Measurements from ENCODE around the gene STX3. TPM values are rescaled to one million over a fixed set of nuclear protein-coding genes. Genes with fewer than 3 reads are reported as not detected.

Gene STX3
- total and polyA plus RNA-seq, 2 of the 4 experiments (the other 2 are of a cell fraction) = 5.0 to 5.4 TPM

- no peak for ATAC-seq (ENCODE audit: low read depth)
- H3K9me1 ChIP-seq (ENCODE audit: insufficient read depth, low read length) = no peaks in the 10 kb centered on the region
- no peak overlapping the region for H3K23ac ChIP-seq (ENCODE audit: low read depth, low read length)
- no peak overlapping the region for H3K14ac ChIP-seq (replicated peaks; ENCODE audit: low read depth, low read length)
- no peak overlapping the region for H3K56ac ChIP-seq (ENCODE audit: extremely low read depth, insufficient read depth, low read length)
- no peak overlapping the region for H2AK9ac ChIP-seq (replicated peaks; ENCODE audit: low read depth, low read length, poor library complexity)
- no peak overlapping the region for H3K18ac ChIP-seq (ENCODE audit: low read depth, low read length)
- H2BK15ac ChIP-seq (ENCODE audit: low read depth, low read length) = no peak overlapping the region
- H3K4ac ChIP-seq (ENCODE audit: low read depth, low read length) = no peak overlapping the region
- H2BK20ac ChIP-seq (ENCODE audit: low read depth, low read length) = no peak overlapping the region
- H3K9ac ChIP-seq (ENCODE audit: low read depth, low read length) = no peak overlapping the region
- WGBS, 2 experiments (ENCODE audit: extremely low coverage in 2 of 2, insufficient read length in 1 of 2) = 47% methylated on average over 3 of the region's 12 CpGs; no CpG with 5 or more reads in 1 of the 2 experiments
- H2BK120ac ChIP-seq (ENCODE audit: low read depth, low read length) = no peak overlapping the region
- H2BK5ac ChIP-seq (ENCODE audit: low read depth, low read length, poor library complexity, severe bottlenecking) = no peak overlapping the region
- H4K91ac ChIP-seq (ENCODE audit: insufficient read depth, low read depth, low read length) = no peak overlapping the region
- DNase-seq = no peak
- no peaks in the 10 kb centered on the region; the same call in 1 of the 2 replicates for H3K27me3 ChIP-seq (ENCODE audit: control insufficient read depth, insufficient read depth, low read length)
- TF ChIP-seq RFX5 (IDR thresholded peaks at IDR 0.05; ENCODE audit: low read depth, low read length) = no peak
- no peak for TF ChIP-seq CEBPB (IDR thresholded peaks at IDR 0.05; ENCODE audit: low read depth, low read length)
- no peak for TF ChIP-seq BHLHE40 (IDR thresholded peaks at IDR 0.05; ENCODE audit: low read depth, low read length)
- no peak for TF ChIP-seq MAZ (IDR thresholded peaks at IDR 0.05; ENCODE audit: borderline replicate concordance, low read depth, low read length)
- TF ChIP-seq CHD1 (IDR thresholded peaks at IDR 0.05; ENCODE audit: low read depth, low read length) = no peak
- TF ChIP-seq MAFK (IDR thresholded peaks at IDR 0.05; ENCODE audit: low read depth, low read length) = no peak
- TF ChIP-seq RCOR1 (IDR thresholded peaks at IDR 0.05; ENCODE audit: insufficient replicate concordance, low read length) = no peak
- no peak for TF ChIP-seq MXI1 (IDR thresholded peaks at IDR 0.05; ENCODE audit: borderline replicate concordance, low read depth, low read length)
- no peak for TF ChIP-seq CTCF (conservative IDR thresholded peaks at IDR 0.05; ENCODE audit: low read depth, low read length)
- no peak for TF ChIP-seq RAD21 (IDR thresholded peaks at IDR 0.05; ENCODE audit: low read length)
- no peak for TF ChIP-seq SMC3 (IDR thresholded peaks at IDR 0.05; ENCODE audit: low read depth, low read length)
- no peak for TF ChIP-seq POLR2A (IDR thresholded peaks at IDR 0.05; ENCODE audit: low read depth, low read length)
- no peak for TF ChIP-seq NFE2L2 (IDR thresholded peaks at IDR 0.05; ENCODE audit: low read depth, low read length)
- dilution Hi-C loops (cut with HindIII; ENCODE audit: low sequenced_read_pairs, unreplicated experiment) (no loop called here), in situ Hi-C loops (cut with MboI; ENCODE audit: low sequenced_read_pairs) (loop anchor here (25.0 kb wide), 1 partner anchor 345 kb away; the partner anchor contains the start of gene MS4A6A), intact Hi-C loops (cut with micrococcal nuclease) (no loop called here)
- H4K8ac ChIP-seq (ENCODE audit: low read depth in 2 of 2, low read length in 2 of 2) = no peak overlapping the region
- no peak overlapping the region for H2AFZ ChIP-seq (replicated peaks; ENCODE audit: low read length, poor library complexity)
- H3K4me1 ChIP-seq (ENCODE audit: control insufficient read depth, insufficient read depth, low read length) = no peaks in the 10 kb centered on the region
- H4K20me1 ChIP-seq (ENCODE audit: insufficient read depth, low read length) = no peaks in the 10 kb centered on the region
- ChIA-PET POLR2A (ENCODE audit: unreplicated experiment) (no interaction called here), CTCF (no interaction called here)
- H3K79me1 ChIP-seq (ENCODE audit: low read depth in 1 of 2, low read length in 2 of 2) = no peaks in the 10 kb centered on the region
- no peak overlapping the region for H3K4me3 ChIP-seq (ENCODE audit: insufficient read depth, low read depth, low read length)
- no peak overlapping the region for H3K4me2 ChIP-seq (ENCODE audit: low read depth, low read length)
- no peak overlapping the region for H4K5ac ChIP-seq (ENCODE audit: low read depth, low read length)
- BruUV-seq (replicated peaks) = no TSS peak
- H3K9me3 ChIP-seq (ENCODE audit: control insufficient read depth, insufficient read depth, low read length) = no peaks in the 10 kb centered on the region
- H3K27ac ChIP-seq (ENCODE audit: insufficient read depth, low read length) = no peak overlapping the region
- no peaks in the 10 kb centered on the region for H3K36me3 ChIP-seq (ENCODE audit: control insufficient read depth, insufficient read depth, low read length)
- no peak overlapping the region for H2AK5ac ChIP-seq (ENCODE audit: low read depth, low read length)
These were observed 87.1 kb downstream of the STX3 start for GRCh38 chr11:59842316-59842715.
